ENCODE results near the gene TNIP1.

GRCh38 chr5:151041577-151042268 lies 39.1 kb downstream of the TNIP1 start:
- TF ChIP-seq, protein P1, sequence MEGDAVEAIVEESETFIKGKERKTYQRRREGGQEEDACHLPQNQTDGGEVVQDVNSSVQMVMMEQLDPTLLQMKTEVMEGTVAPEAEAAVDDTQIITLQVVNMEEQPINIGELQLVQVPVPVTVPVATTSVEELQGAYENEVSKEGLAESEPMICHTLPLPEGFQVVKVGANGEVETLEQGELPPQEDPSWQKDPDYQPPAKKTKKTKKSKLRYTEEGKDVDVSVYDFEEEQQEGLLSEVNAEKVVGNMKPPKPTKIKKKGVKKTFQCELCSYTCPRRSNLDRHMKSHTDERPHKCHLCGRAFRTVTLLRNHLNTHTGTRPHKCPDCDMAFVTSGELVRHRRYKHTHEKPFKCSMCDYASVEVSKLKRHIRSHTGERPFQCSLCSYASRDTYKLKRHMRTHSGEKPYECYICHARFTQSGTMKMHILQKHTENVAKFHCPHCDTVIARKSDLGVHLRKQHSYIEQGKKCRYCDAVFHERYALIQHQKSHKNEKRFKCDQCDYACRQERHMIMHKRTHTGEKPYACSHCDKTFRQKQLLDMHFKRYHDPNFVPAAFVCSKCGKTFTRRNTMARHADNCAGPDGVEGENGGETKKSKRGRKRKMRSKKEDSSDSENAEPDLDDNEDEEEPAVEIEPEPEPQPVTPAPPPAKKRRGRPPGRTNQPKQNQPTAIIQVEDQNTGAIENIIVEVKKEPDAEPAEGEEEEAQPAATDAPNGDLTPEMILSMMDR (IDR thresholded peaks at IDR 0.05) = no peak
- TF ChIP-seq POLR2A (IDR thresholded peaks at IDR 0.05) = no peak

Data from testis (tissue), 2 donors.